ENCODE data around the gene NTN1. TPM values are rescaled to one million over a fixed set of nuclear protein-coding genes. Genes with fewer than 3 reads are reported as not detected.

Gene NTN1
- total and polyA plus RNA-seq, 2 experiments from 2014 or later = 0.42 to 2.1 TPM

DNA sequence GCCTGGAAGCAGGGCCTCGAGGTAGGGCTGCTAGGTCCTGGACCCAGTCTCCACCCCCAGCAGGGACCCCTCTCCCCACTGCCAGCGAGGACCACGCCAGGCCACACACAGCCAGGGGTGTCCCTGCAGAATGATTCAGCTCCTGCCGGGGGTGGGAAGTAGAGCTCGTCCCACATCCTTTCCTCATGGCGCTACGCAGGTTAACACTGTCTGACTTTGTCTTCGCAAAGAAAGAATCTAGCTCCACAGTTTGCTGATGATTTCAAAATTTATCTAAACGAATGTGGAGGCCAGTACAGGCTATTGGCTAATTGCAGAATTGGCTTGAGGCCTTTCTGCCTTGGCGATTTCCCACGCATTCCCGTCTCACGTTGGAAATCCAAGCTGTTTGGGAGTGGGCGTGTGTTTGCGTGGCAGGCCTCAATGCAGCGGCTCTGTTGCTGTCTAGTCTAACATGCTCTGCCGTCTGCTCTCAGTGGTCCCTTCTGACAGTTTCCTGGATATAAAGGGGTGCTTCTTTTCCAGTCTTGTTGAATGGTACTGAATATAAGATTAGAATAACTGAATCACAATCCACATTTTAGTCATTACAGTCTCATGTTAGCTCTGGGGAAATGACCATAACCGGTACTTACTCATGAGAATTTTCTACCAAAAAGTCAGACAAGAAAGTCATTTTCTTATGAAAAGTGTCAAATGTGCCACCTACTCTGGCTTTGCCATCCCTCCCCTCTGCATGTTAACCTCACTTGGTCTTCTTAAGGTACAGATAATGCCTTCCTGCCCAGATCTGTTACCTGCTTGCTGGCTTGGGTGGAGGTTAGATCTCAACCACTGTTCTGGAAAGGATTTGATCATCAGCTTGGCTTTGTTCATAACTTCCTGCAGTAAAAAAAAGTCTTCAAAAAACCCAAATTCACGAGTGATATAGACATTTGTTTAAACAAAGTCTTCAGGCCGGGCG is 252.4 kb downstream of the NTN1 start:
- H3K79me2 ChIP-seq = no peaks in the 10 kb centered on the region
- H3K4me1 ChIP-seq (ENCODE audit: insufficient read depth) = no peaks in the 10 kb centered on the region
- TF ChIP-seq, protein P1, sequence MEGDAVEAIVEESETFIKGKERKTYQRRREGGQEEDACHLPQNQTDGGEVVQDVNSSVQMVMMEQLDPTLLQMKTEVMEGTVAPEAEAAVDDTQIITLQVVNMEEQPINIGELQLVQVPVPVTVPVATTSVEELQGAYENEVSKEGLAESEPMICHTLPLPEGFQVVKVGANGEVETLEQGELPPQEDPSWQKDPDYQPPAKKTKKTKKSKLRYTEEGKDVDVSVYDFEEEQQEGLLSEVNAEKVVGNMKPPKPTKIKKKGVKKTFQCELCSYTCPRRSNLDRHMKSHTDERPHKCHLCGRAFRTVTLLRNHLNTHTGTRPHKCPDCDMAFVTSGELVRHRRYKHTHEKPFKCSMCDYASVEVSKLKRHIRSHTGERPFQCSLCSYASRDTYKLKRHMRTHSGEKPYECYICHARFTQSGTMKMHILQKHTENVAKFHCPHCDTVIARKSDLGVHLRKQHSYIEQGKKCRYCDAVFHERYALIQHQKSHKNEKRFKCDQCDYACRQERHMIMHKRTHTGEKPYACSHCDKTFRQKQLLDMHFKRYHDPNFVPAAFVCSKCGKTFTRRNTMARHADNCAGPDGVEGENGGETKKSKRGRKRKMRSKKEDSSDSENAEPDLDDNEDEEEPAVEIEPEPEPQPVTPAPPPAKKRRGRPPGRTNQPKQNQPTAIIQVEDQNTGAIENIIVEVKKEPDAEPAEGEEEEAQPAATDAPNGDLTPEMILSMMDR (IDR thresholded peaks at IDR 0.05; ENCODE audit: poor library complexity) = no peak
- no peak for TF ChIP-seq EZH2 (IDR thresholded peaks at IDR 0.05; ENCODE audit: borderline replicate concordance)
- TF ChIP-seq EZH2phosphoT487 (IDR thresholded peaks at IDR 0.05; ENCODE audit: low read depth, severe bottlenecking, unreplicated experiment) = no peak
- H3K9me2 ChIP-seq (replicated peaks; ENCODE audit: insufficient read depth) = no peaks in the 10 kb centered on the region
- no peaks in the 10 kb centered on the region for H3K9me3 ChIP-seq (ENCODE audit: low read depth)
- H2AFZ ChIP-seq = no peak overlapping the region
- H3K4me2 ChIP-seq = no peak overlapping the region
- H3K27ac ChIP-seq = no peak overlapping the region
- no peak overlapping the region for H3K4me3 ChIP-seq
- DNase-seq (ENCODE audit: low spot score) = no peak
- H4K20me1 ChIP-seq (ENCODE audit: insufficient read depth, poor library complexity, severe bottlenecking) = no peaks in the 10 kb centered on the region
- no peaks in the 10 kb centered on the region for H3K36me3 ChIP-seq (replicated peaks; ENCODE audit: insufficient read depth, low read depth)
- no peaks in the 10 kb centered on the region for H3K27me3 ChIP-seq
- WGBS (ENCODE audit: low lambda C conversion rate, missing lambda C conversion rate) = 86% methylated on average over 21 of the region's 21 CpGs

DNA sequence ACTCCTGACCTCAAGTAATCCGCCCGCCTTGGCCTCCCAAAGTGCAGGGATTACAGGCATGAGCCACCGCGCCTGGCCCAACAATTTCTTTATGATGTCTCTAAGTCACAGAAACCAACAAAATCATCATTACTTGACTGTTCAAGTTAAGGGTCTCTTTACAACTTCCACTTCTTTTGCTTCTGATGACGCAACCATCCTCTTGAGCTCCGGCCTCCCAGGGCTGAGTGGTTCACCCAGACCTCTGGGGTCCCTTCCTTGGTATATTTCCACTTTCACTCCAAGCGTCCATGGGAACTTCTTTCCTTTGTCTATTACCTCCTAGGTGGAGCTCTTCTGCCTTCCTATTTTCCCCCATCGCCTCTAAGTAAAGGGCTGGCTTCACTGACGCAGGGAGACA is 253.7 kb downstream of the NTN1 start:
- Histone ChIP-seq H3K4me3 (no peak overlapping the region), H4K20me1 (ENCODE audit: insufficient read depth, poor library complexity, severe bottlenecking) (no peaks in the 10 kb centered on the region), H3K4me2 (no peak overlapping the region), H2AFZ (no peak overlapping the region), H3K4me1 (ENCODE audit: insufficient read depth) (no peaks in the 10 kb centered on the region), H3K36me3 (replicated peaks; ENCODE audit: insufficient read depth, low read depth) (no peaks in the 10 kb centered on the region), H3K27ac (no peak overlapping the region), H3K27me3 (no peaks in the 10 kb centered on the region), H3K79me2 (no peaks in the 10 kb centered on the region), H3K9me2 (replicated peaks; ENCODE audit: insufficient read depth) (no peaks in the 10 kb centered on the region), H3K9me3 (ENCODE audit: low read depth) (no peaks in the 10 kb centered on the region)
- no peak for DNase-seq (ENCODE audit: low spot score)
- 95% methylated on average over 9 of the region's 9 CpGs for WGBS (ENCODE audit: low lambda C conversion rate, missing lambda C conversion rate)
- TF ChIP-seq, protein P1 (IDR thresholded peaks at IDR 0.05; ENCODE audit: poor library complexity) = no peak
- TF ChIP-seq EZH2phosphoT487 (IDR thresholded peaks at IDR 0.05; ENCODE audit: low read depth, severe bottlenecking, unreplicated experiment) (no peak), EZH2 (IDR thresholded peaks at IDR 0.05; ENCODE audit: borderline replicate concordance) (no peak)

DNA sequence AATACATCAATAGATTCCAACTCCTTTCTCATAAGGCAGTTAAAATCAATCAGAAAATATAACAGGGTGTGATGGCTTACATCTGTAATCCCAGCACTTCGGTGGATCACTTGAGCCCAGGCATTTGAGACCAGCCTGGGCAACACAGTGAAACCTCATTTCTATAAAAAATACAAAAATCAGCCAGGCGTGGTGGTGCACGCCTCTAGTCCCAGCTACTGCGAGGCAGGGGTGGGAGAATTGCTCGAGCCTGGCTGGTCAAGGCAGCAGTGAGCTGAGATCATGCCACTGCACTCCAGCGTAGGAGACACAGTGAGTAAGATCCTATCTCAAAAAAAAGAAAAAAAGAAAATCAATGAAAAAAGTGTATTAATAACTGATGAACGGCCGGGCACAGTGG is 258.6 kb downstream of the NTN1 start:
- Histone ChIP-seq H3K9me2 (replicated peaks; ENCODE audit: insufficient read depth) (no peaks in the 10 kb centered on the region), H3K4me2 (no peak overlapping the region), H3K4me3 (no peak overlapping the region), H3K27me3 (no peaks in the 10 kb centered on the region), H2AFZ (no peak overlapping the region), H3K4me1 (ENCODE audit: insufficient read depth) (no peaks in the 10 kb centered on the region), H3K27ac (no peak overlapping the region), H3K9me3 (ENCODE audit: low read depth) (no peaks in the 10 kb centered on the region), H4K20me1 (ENCODE audit: insufficient read depth, poor library complexity, severe bottlenecking) (no peaks in the 10 kb centered on the region), H3K79me2 (no peaks in the 10 kb centered on the region), H3K36me3 (replicated peaks; ENCODE audit: insufficient read depth, low read depth) (no peaks in the 10 kb centered on the region)
- 92% methylated on average over 8 of the region's 8 CpGs for WGBS (ENCODE audit: low lambda C conversion rate, missing lambda C conversion rate)
- DNase-seq (ENCODE audit: low spot score) = no peak
- TF ChIP-seq, protein P1 (IDR thresholded peaks at IDR 0.05; ENCODE audit: poor library complexity) = no peak
- TF ChIP-seq EZH2phosphoT487 (IDR thresholded peaks at IDR 0.05; ENCODE audit: low read depth, severe bottlenecking, unreplicated experiment) = no peak
- no peak for TF ChIP-seq EZH2 (IDR thresholded peaks at IDR 0.05; ENCODE audit: borderline replicate concordance)

Measured in hepatocyte (in vitro differentiated cells).